ENCODE results near the gene TGFA.

Gene TGFA

GRCh38 chr2:70463581-70463980 lies 90.0 kb downstream of the TGFA start:
- DNase-seq (ENCODE audit: low read depth in 3 of 3) = no peak

GRCh38 chr2:70461981-70462876 lies 91.4 kb downstream of the TGFA start:
- no peak for DNase-seq (ENCODE audit: low read depth in 3 of 3)

- DNase-seq (ENCODE audit: low read depth in 3 of 3) = no peak
Measured at GRCh38 chr2:70461414-70461813, 92.2 kb downstream of the TGFA start.

DNA sequence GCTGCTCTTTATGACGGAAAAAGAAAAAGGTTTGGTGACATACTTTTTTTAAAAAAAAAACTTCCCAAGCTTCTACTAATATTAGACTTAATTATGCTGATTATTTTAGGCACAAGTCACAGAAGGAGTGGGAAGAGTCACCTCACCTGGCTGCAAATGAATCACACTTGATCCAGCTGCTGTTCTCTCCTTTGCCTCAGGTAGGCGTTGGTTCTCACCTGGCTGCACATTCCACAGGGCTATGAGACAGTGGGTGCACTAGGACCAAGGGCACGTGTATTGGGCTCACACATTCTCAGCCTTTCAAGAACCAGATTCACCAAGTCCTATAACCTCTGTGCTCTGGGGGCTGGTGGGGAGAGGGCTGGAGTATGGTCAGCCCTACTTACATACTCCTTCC lies 93.3 kb downstream of the TGFA start:
- no peak for DNase-seq (ENCODE audit: low read depth in 3 of 3)

- DNase-seq (ENCODE audit: low read depth in 3 of 3) = no peak
Measured at GRCh38 chr2:70458661-70459060, 95.0 kb downstream of the TGFA start.

DNA sequence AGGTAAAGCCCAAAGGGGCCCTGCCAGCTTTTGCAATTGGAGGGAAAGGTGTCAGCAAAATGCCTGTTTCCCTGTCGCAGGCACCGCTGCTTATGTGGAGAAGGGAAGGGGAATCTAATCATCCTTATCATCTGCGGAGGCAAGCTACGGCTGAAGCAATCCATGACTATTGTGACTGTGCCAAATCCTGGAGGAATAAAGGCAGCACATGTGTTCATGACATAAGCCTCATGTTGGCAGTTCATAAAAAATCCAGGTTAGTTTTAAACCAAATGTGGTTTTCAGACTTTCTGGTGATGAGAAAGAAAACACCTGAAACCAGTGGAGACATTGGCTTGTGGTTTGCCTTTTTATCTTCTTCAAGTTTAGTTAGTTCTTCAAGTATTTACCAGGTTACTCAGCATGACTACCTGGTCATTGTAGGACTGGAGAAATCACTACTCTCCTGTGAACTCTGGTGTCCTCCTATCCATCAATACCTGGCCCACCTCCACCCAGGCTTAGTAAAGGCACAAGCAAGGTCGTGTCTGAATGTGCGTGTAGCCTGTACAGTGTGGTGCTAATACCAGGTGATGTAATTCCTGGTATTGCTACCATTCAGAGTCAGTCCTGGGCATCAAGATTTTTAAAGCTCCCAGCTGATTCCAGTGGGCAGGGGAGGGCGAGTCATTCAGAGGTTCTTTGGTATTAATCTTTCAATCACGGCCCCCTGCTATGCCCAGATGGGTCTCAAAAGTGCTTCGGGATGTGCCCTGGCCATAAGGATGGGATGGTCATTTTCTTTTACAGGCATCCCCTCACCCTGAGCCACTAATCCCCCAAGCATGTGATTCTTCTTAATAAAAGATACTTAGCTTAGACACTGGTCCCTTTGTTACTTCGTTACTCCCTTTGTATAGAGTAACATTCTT lies 96.8 kb downstream of the TGFA start:
- DNase-seq (ENCODE audit: low read depth in 3 of 3) = no peak

- no peak for DNase-seq (ENCODE audit: low read depth in 3 of 3)
Measured at GRCh38 chr2:70454936-70455544, 98.6 kb downstream of the TGFA start.

- DNase-seq (ENCODE audit: low read depth in 3 of 3) = no peak
Measured at GRCh38 chr2:70450641-70451250, 102.9 kb downstream of the TGFA start.

DNA sequence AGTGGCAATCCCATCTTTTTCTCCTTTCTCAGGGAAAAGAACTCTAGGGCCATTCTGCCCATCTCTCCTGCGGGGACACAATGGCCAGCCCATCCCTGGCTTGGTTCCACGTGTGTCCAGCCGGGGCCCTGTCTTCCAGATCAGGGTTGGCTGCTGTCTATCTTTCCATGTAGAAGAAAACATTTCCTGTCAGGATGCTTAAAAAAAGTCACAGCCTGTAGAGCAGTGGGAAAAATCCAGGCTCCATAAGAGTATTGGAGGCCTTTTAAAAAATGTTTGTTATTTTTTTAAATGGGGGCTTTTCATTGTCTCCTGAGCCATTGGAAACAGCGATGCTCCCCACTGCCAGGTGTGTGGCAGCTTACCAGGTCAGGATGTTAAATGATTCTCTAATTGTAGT lies 105.6 kb downstream of the TGFA start:
- no peak for DNase-seq (ENCODE audit: low read depth in 3 of 3)

DNA sequence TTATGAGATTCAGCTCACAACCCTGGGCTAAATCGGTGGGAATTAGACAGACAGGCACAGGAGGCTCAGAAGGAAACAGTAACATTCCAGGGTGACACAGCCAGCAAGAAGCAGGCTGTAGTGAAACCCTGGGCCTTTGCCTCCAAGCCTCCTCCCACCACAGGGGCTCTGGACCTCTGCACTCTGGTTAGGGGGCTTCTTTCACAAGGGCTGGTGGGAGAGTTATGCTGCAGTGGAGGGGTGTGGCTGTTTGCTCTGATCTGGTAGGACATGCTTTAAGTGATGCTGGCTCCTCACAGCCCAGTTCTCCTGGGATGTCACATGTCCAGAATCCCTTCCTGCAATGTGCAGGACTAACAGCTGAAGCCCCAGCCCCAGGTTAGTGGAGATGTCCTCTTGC lies 109.9 kb downstream of the TGFA start:
- no peak for DNase-seq (ENCODE audit: low read depth in 3 of 3)

GRCh38 chr2:70443078-70443465 lies 110.6 kb downstream of the TGFA start:
- no peak for DNase-seq (ENCODE audit: low read depth in 3 of 3)

DNA sequence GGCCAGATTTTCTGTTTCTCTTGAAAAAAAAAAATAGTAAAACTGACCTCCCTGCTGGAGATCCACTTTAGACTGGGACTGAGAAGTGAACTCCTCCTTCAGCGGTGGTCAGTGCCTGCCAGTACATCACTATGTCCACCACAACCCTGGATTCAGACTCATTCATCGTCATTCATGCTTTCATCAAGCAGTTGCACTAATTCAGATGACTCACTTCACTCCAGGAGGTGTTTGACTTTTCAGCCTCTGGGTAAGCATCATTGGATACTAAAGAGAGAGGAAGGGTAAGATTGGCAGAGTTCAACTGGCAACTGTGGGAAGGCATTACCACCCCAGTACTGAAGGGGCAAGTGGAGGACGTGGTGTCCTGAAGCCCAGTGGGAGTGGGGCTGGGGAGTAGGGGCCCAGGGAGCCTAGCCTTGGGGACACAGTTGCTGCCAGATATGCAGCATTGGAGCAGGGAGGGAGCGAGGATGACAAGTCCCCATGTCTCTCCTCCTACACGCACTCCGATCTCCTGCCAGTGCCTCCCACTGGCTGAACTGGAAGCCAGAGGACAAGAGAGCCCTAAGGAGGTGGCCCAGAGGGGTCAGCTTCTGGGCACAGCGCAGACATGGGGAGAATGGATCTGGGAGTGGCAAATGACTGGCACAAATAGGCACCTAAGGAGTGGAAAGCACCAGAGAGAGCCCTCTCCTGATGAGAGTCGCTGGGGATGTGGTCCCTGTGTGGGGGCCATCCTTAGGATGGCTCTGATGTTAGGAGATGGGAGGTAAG lies 111.1 kb downstream of the TGFA start:
- no peak for DNase-seq (ENCODE audit: low read depth in 3 of 3)

- peak in 1 of 3 experiments; percentile 9 for DNase-seq (ENCODE audit: low read depth in 3 of 3)
Measured at GRCh38 chr2:70440621-70441020, 113.0 kb downstream of the TGFA start.

DNA sequence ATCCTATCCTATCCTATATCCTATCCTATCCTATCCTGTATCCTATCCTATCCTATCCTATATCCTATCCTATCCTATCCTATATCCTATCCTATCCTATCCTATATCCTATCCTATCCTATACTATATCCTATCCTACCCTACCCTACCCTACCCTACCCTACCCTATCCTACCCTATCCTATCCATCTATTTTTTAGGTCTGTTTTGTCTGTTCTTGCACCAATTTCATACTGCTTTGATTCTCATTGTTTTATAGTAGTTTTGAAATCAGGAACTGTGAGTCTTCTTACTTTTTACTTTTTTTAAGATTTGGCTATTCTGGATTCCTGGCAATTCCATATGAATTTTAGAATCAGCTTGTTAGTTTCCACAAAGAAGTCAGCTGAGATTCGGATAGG lies 118.5 kb downstream of the TGFA start:
- DNase-seq (ENCODE audit: low read depth in 3 of 3) = no peak

DNA sequence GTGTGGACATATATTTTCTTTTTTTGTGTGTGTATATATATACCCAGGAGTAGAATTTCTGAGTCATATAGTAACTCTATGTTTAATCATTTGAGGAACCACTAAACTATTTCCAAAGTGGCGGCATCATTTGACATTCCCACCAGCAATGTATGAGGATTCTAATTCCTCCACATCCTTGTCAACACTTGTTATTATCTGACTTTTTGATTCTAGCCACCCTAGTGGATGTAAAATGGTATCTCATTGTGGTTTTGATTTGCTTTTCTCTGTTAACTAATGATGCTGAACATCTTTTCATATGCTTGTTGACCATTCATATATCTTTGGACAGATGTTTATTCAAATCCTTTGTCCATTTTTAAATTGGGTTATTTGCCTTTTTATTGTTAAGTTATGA lies 120.3 kb downstream of the TGFA start:
- DNase-seq (ENCODE audit: low read depth in 3 of 3) = no peak

DNA sequence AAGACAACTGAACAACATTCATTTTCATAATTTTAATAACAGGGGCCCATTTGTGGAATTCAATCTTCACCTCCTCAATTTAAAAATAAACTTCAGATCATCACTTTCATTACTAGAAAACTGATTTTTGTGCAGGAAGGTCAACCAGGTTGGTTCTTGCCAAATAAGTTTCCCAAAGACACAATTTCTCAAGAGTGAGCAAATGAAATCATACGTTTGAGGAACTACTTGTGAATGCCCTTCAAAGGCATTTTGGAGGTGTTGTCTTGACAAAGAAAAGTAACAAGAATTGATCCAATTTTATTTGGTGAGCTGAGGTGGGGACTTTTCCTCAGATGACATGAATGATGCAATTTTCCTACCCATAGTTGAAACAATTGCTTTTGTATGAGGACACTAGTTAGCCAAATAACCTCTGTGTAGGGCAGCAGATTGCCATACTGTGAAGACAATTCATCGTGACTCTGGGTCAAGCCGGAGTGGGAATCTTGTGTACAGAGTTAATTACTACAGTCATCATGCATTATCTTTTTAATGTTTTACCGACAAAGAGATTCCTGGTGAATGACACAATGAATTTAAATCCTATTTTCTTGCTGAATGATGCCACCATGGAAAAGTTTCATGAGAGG lies 121.8 kb downstream of the TGFA start:
- DNase-seq (ENCODE audit: low read depth in 3 of 3) = no peak

DNA sequence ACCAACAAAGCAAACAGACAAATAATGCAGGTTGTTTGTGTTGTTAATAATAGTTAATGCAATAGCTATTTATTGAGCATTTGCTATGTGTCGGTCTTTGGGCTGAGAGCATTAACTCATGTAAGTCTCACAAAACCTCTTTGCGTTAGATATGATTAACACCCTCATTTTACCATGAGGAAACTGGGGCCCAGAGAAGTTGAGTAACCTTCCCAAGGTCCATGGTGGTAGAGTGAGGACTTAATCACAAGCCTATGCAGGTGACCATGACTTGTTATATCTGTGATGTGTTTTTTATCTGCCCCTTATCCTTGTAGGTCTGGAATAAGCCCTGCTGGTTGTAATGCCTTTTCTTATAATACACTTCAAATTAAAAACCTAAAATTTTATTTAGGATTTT lies 127.3 kb downstream of the TGFA start:
- DNase-seq (ENCODE audit: low read depth in 3 of 3) = no peak

- DNase-seq (ENCODE audit: low read depth in 3 of 3) = no peak
Measured at GRCh38 chr2:70425682-70426301, 127.8 kb downstream of the TGFA start.

DNA sequence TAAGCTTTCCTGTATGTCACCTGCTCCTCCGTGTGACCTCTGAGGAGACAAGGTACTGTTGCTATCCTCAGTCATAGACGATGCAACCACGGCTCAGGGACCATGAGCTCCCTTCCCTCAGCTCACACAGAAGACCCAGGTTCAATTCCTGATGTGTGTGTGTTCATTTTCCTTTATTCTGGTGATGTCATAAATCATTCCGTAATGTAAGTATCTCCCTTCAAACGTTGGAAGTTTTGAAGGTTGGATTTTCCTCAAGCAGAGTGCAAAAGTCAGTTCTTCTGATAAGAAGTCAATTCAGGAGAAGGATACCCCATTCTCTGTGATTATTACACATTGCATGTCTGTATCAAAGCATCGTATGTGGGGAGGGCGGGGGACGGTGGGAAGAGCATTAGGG lies 132.9 kb downstream of the TGFA start:
- DNase-seq (ENCODE audit: low read depth in 3 of 3) = no peak

DNA sequence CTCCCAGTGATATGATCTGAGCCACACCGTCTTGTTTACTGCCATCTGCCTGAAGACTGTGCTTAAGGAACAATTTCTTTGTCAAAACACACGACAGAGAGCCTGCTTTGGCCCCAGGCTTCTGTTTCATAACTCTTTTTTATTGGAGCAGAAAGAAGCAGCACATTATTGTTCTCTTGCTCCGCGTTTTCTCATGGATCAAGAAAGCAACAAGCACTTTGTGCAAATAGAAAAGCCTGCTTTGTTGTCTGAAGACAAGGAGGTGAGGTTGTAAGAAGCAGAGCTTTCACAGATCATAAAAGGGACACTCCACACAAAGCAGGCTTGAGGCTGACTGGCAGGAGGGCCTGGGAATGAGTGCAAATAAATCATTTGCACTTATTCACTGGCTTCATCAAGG lies 133.5 kb downstream of the TGFA start:
- DNase-seq (ENCODE audit: low read depth in 3 of 3) = no peak
